Stimulated activated CD8-positive, alpha-beta memory T cell treated with anti-CD3 and anti-CD28 coated beads, Interleukin-12 subunit alpha, Interleukin-12 subunit beta, amount 100 ng/mL, for 1 hour (primary cell): Measurements from ENCODE around the gene SH3D21.

Experiments used
- DNase-seq: peaks from one replicate; pipeline ENCODE4 v3.0.0-alpha.2; 2020; ENCODE audit warnings: low read depth

Gene SH3D21

GRCh38 chr1:36306210-36306901 lies at the start of gene SH3D21:
SH3D21 (plus strand) TSS chr1:36306368; CDS start chr1:36306421, 53 bp downstream.
- no peak for DNase-seq

GRCh38 chr1:36256558-36257374 lies 49.4 kb upstream of the SH3D21 start:
- DNase-seq, result no peak

- DNase-seq, result no peak
Observed at GRCh38 chr1:36257375-36257767, 48.8 kb upstream of the SH3D21 start.

- no peak for DNase-seq
Observed at GRCh38 chr1:36258960-36259344, 47.2 kb upstream of the SH3D21 start.

- DNase-seq, result no peak
Observed at GRCh38 chr1:36268981-36269380, 37.2 kb upstream of the SH3D21 start.

GRCh38 chr1:36269408-36269838 lies 36.7 kb upstream of the SH3D21 start:
- DNase-seq, result no peak

- DNase-seq, result no peak
Observed at GRCh38 chr1:36273024-36273423, 33.1 kb upstream of the SH3D21 start.

- no peak for DNase-seq
Observed at GRCh38 chr1:36274201-36274600, 32.0 kb upstream of the SH3D21 start.

GRCh38 chr1:36276688-36277087 lies 29.5 kb upstream of the SH3D21 start:
- no peak for DNase-seq

GRCh38 chr1:36279110-36279788 lies 26.9 kb upstream of the SH3D21 start:
- no peak for DNase-seq

GRCh38 chr1:36279789-36280296 lies 26.3 kb upstream of the SH3D21 start:
- DNase-seq, result no peak

- DNase-seq, result no peak
Observed at GRCh38 chr1:36284061-36284460, 22.1 kb upstream of the SH3D21 start.

GRCh38 chr1:36284517-36284916 lies 21.7 kb upstream of the SH3D21 start:
- no peak for DNase-seq

- peak; percentile 42 for DNase-seq
Observed at GRCh38 chr1:36285443-36286101, 20.6 kb upstream of the SH3D21 start.

- no peak for DNase-seq
Observed at GRCh38 chr1:36286802-36287201, 19.4 kb upstream of the SH3D21 start.

- no peak for DNase-seq
Observed at GRCh38 chr1:36287595-36287994, 18.6 kb upstream of the SH3D21 start.

- no peak for DNase-seq
Observed at GRCh38 chr1:36295390-36295789, 10.8 kb upstream of the SH3D21 start.

GRCh38 chr1:36297062-36297461 lies 9.1 kb upstream of the SH3D21 start:
- no peak for DNase-seq

GRCh38 chr1:36298640-36299039 lies 7.5 kb upstream of the SH3D21 start:
- DNase-seq, result no peak

GRCh38 chr1:36300526-36300925 lies 5.6 kb upstream of the SH3D21 start:
- no peak for DNase-seq

- DNase-seq, result no peak
Observed at GRCh38 chr1:36301220-36301619, 4.9 kb upstream of the SH3D21 start.

GRCh38 chr1:36303244-36303643 lies 2.9 kb upstream of the SH3D21 start:
- no peak for DNase-seq
